ENCODE data around the gene APOBEC3F.
"Not testable (repeated sequence)": the region's sequence is repeated elsewhere in the genome, so short reads cannot be mapped to it uniquely, and the experiment has no call there.

APOBEC3F gene

GRCh38 chr22:39040155-39040537 is 518 bp upstream of the APOBEC3F start:
- H2BK15ac ChIP-seq (replicated peaks; ENCODE audit: low read depth); H3K23ac ChIP-seq (ENCODE audit: low read length); H3K36me3 ChIP-seq (ENCODE audit: control insufficient read depth, insufficient read depth, low read length); H4K8ac ChIP-seq (ENCODE audit: low read depth, low read length); H3K27me3 ChIP-seq (ENCODE audit: insufficient read depth, low read length, poor library complexity); H3K79me2 ChIP-seq (ENCODE audit: control insufficient read depth, insufficient read depth, low read length); H3K4me3 ChIP-seq (ENCODE audit: low read length); H3K79me1 ChIP-seq (ENCODE audit: low read length); H2AK5ac ChIP-seq (ENCODE audit: low read length); H3K4me1 ChIP-seq (ENCODE audit: control insufficient read depth, low read depth, low read length); H2BK120ac ChIP-seq (ENCODE audit: low read depth, low read length); H4K5ac ChIP-seq (ENCODE audit: low read length): not testable (repeated sequence)
- Histone ChIP-seq H3K9ac (ENCODE audit: low read length) (peak overlapping the region; percentile 46), H3K4ac (ENCODE audit: low read depth, low read length) (peak overlapping the region; percentile 17), H3K18ac (ENCODE audit: low read length) (peak overlapping the region; percentile 53), H3K27ac (ENCODE audit: low read depth, low read length) (peak overlapping the region; percentile 61), H3K4me2 (ENCODE audit: low read length) (peak overlapping the region; percentile 2), H2BK5ac (ENCODE audit: low read length) (peak overlapping the region; percentile 89), H3K56ac (ENCODE audit: low read length) (peak overlapping the region; percentile 73)
- WGBS (ENCODE audit: extremely low coverage, insufficient coverage, low lambda C conversion rate) = no CpG with 5 or more reads among the region's 14 CpGs
- peak; percentile 57 for DNase-seq

GRCh38 chr22:39041908-39042307 is 1.2 kb downstream of the APOBEC3F start:
- Histone ChIP-seq H3K4ac (ENCODE audit: low read depth, low read length) (no peak overlapping the region), H4K8ac (ENCODE audit: low read depth, low read length) (no peak overlapping the region), H2BK5ac (ENCODE audit: low read length) (no peak overlapping the region), H3K9ac (ENCODE audit: low read length) (peak overlapping the region; percentile 83), H3K4me1 (ENCODE audit: control insufficient read depth, low read depth, low read length) (peaks cover 2% of the 10 kb centered on the region), H3K23ac (ENCODE audit: low read length) (no peak overlapping the region), H4K5ac (ENCODE audit: low read length) (no peak overlapping the region), H3K56ac (ENCODE audit: low read length) (peak overlapping the region; percentile 94), H2BK120ac (ENCODE audit: low read depth, low read length) (no peak overlapping the region), H3K4me2 (ENCODE audit: low read length) (peak overlapping the region; percentile 22), H3K27me3 (ENCODE audit: insufficient read depth, low read length, poor library complexity) (no peaks in the 10 kb centered on the region), H3K18ac (ENCODE audit: low read length) (peak overlapping the region; percentile 95), H3K36me3 (ENCODE audit: control insufficient read depth, insufficient read depth, low read length) (no peaks in the 10 kb centered on the region), H2BK15ac (replicated peaks; ENCODE audit: low read depth) (no peak overlapping the region), H3K79me2 (ENCODE audit: control insufficient read depth, insufficient read depth, low read length) (peaks cover 6% of the 10 kb centered on the region), H3K27ac (ENCODE audit: low read depth, low read length) (no peak overlapping the region), H3K4me3 (ENCODE audit: low read length) (no peak overlapping the region), H2AK5ac (ENCODE audit: low read length) (no peak overlapping the region), H3K79me1 (ENCODE audit: low read length) (peaks cover 2% of the 10 kb centered on the region)
- no CpG with 5 or more reads among the region's 7 CpGs for WGBS (ENCODE audit: extremely low coverage, insufficient coverage, low lambda C conversion rate)
- DNase-seq = no peak

- H2BK5ac ChIP-seq (ENCODE audit: low read length); H3K56ac ChIP-seq (ENCODE audit: low read length); H3K36me3 ChIP-seq (ENCODE audit: control insufficient read depth, insufficient read depth, low read length); H3K9ac ChIP-seq (ENCODE audit: low read length); H3K4me2 ChIP-seq (ENCODE audit: low read length); DNase-seq; H2AK5ac ChIP-seq (ENCODE audit: low read length); H2BK15ac ChIP-seq (replicated peaks; ENCODE audit: low read depth); H3K4ac ChIP-seq (ENCODE audit: low read depth, low read length); H3K18ac ChIP-seq (ENCODE audit: low read length); H3K23ac ChIP-seq (ENCODE audit: low read length); H3K79me1 ChIP-seq (ENCODE audit: low read length); H4K5ac ChIP-seq (ENCODE audit: low read length); H3K4me3 ChIP-seq (ENCODE audit: low read length); H2BK120ac ChIP-seq (ENCODE audit: low read depth, low read length); H3K27ac ChIP-seq (ENCODE audit: low read depth, low read length); H3K27me3 ChIP-seq (ENCODE audit: insufficient read depth, low read length, poor library complexity); H4K8ac ChIP-seq (ENCODE audit: low read depth, low read length); H3K79me2 ChIP-seq (ENCODE audit: control insufficient read depth, insufficient read depth, low read length); H3K4me1 ChIP-seq (ENCODE audit: control insufficient read depth, low read depth, low read length): not testable (repeated sequence)
- WGBS (ENCODE audit: extremely low coverage, insufficient coverage, low lambda C conversion rate) = no CpG with 5 or more reads among the region's 18 CpGs
Observed at GRCh38 chr22:39043063-39043462, 2.4 kb downstream of the APOBEC3F start.

- H3K27ac ChIP-seq (ENCODE audit: low read depth, low read length); H3K18ac ChIP-seq (ENCODE audit: low read length); H2BK120ac ChIP-seq (ENCODE audit: low read depth, low read length); H3K4me1 ChIP-seq (ENCODE audit: control insufficient read depth, low read depth, low read length); H3K23ac ChIP-seq (ENCODE audit: low read length); H4K8ac ChIP-seq (ENCODE audit: low read depth, low read length); H3K79me1 ChIP-seq (ENCODE audit: low read length); H3K27me3 ChIP-seq (ENCODE audit: insufficient read depth, low read length, poor library complexity); H2BK5ac ChIP-seq (ENCODE audit: low read length); H3K4ac ChIP-seq (ENCODE audit: low read depth, low read length); H3K56ac ChIP-seq (ENCODE audit: low read length); H2AK5ac ChIP-seq (ENCODE audit: low read length); H4K5ac ChIP-seq (ENCODE audit: low read length); H3K79me2 ChIP-seq (ENCODE audit: control insufficient read depth, insufficient read depth, low read length); H3K4me2 ChIP-seq (ENCODE audit: low read length); DNase-seq; H3K36me3 ChIP-seq (ENCODE audit: control insufficient read depth, insufficient read depth, low read length); H2BK15ac ChIP-seq (replicated peaks; ENCODE audit: low read depth); H3K9ac ChIP-seq (ENCODE audit: low read length); H3K4me3 ChIP-seq (ENCODE audit: low read length): not testable (repeated sequence)
- WGBS (ENCODE audit: extremely low coverage, insufficient coverage, low lambda C conversion rate) = no CpG with 5 or more reads among the region's 14 CpGs
Observed at GRCh38 chr22:39045136-39045535, 4.5 kb downstream of the APOBEC3F start.

GRCh38 chr22:39049486-39049885 is 8.8 kb downstream of the APOBEC3F start:
- not testable (repeated sequence) for H3K36me3 ChIP-seq (ENCODE audit: control insufficient read depth, insufficient read depth, low read length); H4K8ac ChIP-seq (ENCODE audit: low read depth, low read length); DNase-seq; H3K4me2 ChIP-seq (ENCODE audit: low read length); H3K18ac ChIP-seq (ENCODE audit: low read length); H3K79me1 ChIP-seq (ENCODE audit: low read length); H3K27me3 ChIP-seq (ENCODE audit: insufficient read depth, low read length, poor library complexity); H3K27ac ChIP-seq (ENCODE audit: low read depth, low read length); H2AK5ac ChIP-seq (ENCODE audit: low read length); H2BK15ac ChIP-seq (replicated peaks; ENCODE audit: low read depth); H3K9ac ChIP-seq (ENCODE audit: low read length); H3K23ac ChIP-seq (ENCODE audit: low read length); H2BK5ac ChIP-seq (ENCODE audit: low read length); H4K5ac ChIP-seq (ENCODE audit: low read length); H3K4me1 ChIP-seq (ENCODE audit: control insufficient read depth, low read depth, low read length); H2BK120ac ChIP-seq (ENCODE audit: low read depth, low read length); H3K79me2 ChIP-seq (ENCODE audit: control insufficient read depth, insufficient read depth, low read length); H3K4me3 ChIP-seq (ENCODE audit: low read length); H3K4ac ChIP-seq (ENCODE audit: low read depth, low read length); H3K56ac ChIP-seq (ENCODE audit: low read length)
- no CpG with 5 or more reads among the region's 7 CpGs for WGBS (ENCODE audit: extremely low coverage, insufficient coverage, low lambda C conversion rate)

GRCh38 chr22:39051844-39052495 is 11.3 kb downstream of the APOBEC3F start:
- not testable (repeated sequence) for DNase-seq; H3K36me3 ChIP-seq (ENCODE audit: control insufficient read depth, insufficient read depth, low read length); H4K8ac ChIP-seq (ENCODE audit: low read depth, low read length); H3K18ac ChIP-seq (ENCODE audit: low read length); H4K5ac ChIP-seq (ENCODE audit: low read length); H2BK120ac ChIP-seq (ENCODE audit: low read depth, low read length); H3K4me2 ChIP-seq (ENCODE audit: low read length); H2BK15ac ChIP-seq (replicated peaks; ENCODE audit: low read depth); H3K4me1 ChIP-seq (ENCODE audit: control insufficient read depth, low read depth, low read length); H3K4ac ChIP-seq (ENCODE audit: low read depth, low read length); H3K79me1 ChIP-seq (ENCODE audit: low read length); H2BK5ac ChIP-seq (ENCODE audit: low read length); H3K27me3 ChIP-seq (ENCODE audit: insufficient read depth, low read length, poor library complexity); H3K9ac ChIP-seq (ENCODE audit: low read length); H3K79me2 ChIP-seq (ENCODE audit: control insufficient read depth, insufficient read depth, low read length); H3K4me3 ChIP-seq (ENCODE audit: low read length); H3K27ac ChIP-seq (ENCODE audit: low read depth, low read length); H2AK5ac ChIP-seq (ENCODE audit: low read length)
- WGBS (ENCODE audit: extremely low coverage, insufficient coverage, low lambda C conversion rate) = no CpG with 5 or more reads among the region's 18 CpGs
- H3K56ac ChIP-seq (ENCODE audit: low read length) = peak overlapping the region; percentile 42
- H3K23ac ChIP-seq (ENCODE audit: low read length) = peak overlapping the region; percentile 89
